ENCODE results near the gene ZIC2.
A peak's percentile ranks its signal among the peaks of the same experiment; 100 is the strongest.

The ZIC2 gene

DNA sequence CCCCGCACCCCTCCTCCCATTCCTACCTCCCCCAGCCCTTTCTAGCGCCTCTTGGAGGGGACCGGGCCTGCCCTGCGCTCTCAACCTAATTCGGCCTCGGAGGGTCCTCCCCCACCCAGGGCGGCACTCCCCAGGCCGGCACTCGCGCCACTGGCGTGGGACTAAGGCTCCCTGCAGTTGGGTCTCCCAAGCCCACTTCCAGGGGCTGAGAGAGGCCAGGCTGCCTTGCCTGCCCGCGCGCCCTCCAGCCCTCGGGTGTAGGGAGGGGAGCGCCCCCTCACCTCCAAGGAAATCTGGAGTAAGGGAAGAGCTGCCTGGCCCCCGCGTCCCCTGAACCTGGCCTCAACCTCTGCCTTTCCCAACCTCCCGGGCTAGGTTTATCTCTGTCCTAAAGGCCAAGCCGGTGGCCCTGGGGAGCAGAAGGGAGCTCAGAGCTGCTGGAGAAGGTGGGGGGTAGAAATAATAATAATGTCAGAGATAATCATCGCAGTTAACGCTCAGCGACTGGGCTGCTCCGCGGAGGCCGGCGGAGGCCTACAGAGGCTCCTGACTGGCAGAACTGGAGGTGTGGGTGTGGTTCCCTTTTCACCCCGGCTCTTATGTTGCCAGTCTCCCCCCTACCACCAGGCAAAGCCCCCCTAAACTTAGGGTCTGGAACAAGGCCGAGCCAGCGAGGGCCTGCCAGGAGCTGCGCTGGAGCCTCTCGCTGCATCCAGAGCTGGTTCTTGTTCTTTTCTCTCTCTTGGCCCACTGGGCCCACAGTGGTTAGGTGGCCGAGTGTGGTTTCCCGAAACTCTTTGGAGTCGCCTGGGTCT is 9.6 kb downstream of the ZIC2 start (continued):
- TF ChIP-seq, protein P1, sequence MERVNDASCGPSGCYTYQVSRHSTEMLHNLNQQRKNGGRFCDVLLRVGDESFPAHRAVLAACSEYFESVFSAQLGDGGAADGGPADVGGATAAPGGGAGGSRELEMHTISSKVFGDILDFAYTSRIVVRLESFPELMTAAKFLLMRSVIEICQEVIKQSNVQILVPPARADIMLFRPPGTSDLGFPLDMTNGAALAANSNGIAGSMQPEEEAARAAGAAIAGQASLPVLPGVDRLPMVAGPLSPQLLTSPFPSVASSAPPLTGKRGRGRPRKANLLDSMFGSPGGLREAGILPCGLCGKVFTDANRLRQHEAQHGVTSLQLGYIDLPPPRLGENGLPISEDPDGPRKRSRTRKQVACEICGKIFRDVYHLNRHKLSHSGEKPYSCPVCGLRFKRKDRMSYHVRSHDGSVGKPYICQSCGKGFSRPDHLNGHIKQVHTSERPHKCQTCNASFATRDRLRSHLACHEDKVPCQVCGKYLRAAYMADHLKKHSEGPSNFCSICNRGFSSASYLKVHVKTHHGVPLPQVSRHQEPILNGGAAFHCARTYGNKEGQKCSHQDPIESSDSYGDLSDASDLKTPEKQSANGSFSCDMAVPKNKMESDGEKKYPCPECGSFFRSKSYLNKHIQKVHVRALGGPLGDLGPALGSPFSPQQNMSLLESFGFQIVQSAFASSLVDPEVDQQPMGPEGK (tag by site-specific recombination; IDR thresholded peaks at IDR 0.05): peak; percentile 55
- TF ChIP-seq KLF9 (tag by site-specific recombination; IDR thresholded peaks at IDR 0.05; ENCODE audit: low read depth) (peak; percentile 45; the same call in 1 of the 2 replicates), OSR2 (tag by site-specific recombination; IDR thresholded peaks at IDR 0.05) (peak; percentile 49; the same call in 1 of the 2 replicates), ZNF341 (tag by site-specific recombination; IDR thresholded peaks at IDR 0.05; ENCODE audit: low read depth) (peak; percentile 60), TRIM28 (IDR thresholded peaks at IDR 0.05; ENCODE audit: borderline replicate concordance, low read length) (no peak), ZNF266 (tag by site-specific recombination; IDR thresholded peaks at IDR 0.05; ENCODE audit: low read depth) (no peak), OVOL3 (tag by site-specific recombination; IDR thresholded peaks at IDR 0.05) (no peak), ZNF501 (tag by site-specific recombination; IDR thresholded peaks at IDR 0.05) (0 out of 2 replicates have a peak, but pooled peaks have one; percentile 21), ZNF629 (tag by site-specific recombination; IDR thresholded peaks at IDR 0.05) (no peak), BCL11B (tag by site-specific recombination; IDR thresholded peaks at IDR 0.05; ENCODE audit: low read depth) (peak; percentile 1; the same call in 1 of the 2 replicates), SP7 (tag by site-specific recombination; IDR thresholded peaks at IDR 0.05) (0 out of 2 replicates have a peak, but pooled peaks have one; percentile 2), ZNF366 (tag by site-specific recombination; conservative IDR thresholded peaks at IDR 0.05) (no peak), ZNF600 (tag by site-specific recombination; IDR thresholded peaks at IDR 0.05) (0 out of 2 replicates have a peak, but pooled peaks have one; percentile 24), ZNF394 (tag by site-specific recombination; IDR thresholded peaks at IDR 0.05; ENCODE audit: borderline replicate concordance) (no peak), ZNF423 (tag by site-specific recombination; IDR thresholded peaks at IDR 0.05) (peak; percentile 49; the same call in 1 of the 2 replicates), ZNF175 (tag by site-specific recombination; IDR thresholded peaks at IDR 0.05) (no peak), EGR2 (tag by site-specific recombination; IDR thresholded peaks at IDR 0.05; ENCODE audit: low read depth) (no peak), MZF1 (tag by site-specific recombination; IDR thresholded peaks at IDR 0.05; ENCODE audit: borderline replicate concordance) (no peak), ZNF324 (tag by site-specific recombination; IDR thresholded peaks at IDR 0.05) (no peak), ZNF530 (tag by site-specific recombination; IDR thresholded peaks at IDR 0.05; ENCODE audit: low read depth) (no peak), ZNF621 (tag by site-specific recombination; IDR thresholded peaks at IDR 0.05) (no peak), ZNF391 (tag by site-specific recombination; IDR thresholded peaks at IDR 0.05; ENCODE audit: borderline replicate concordance, low read depth) (no peak), ZNF114 (tag by site-specific recombination; IDR thresholded peaks at IDR 0.05) (no peak), ZNF561 (tag by site-specific recombination; IDR thresholded peaks at IDR 0.05; ENCODE audit: borderline replicate concordance) (no peak), PRDM1 (tag by site-specific recombination; IDR thresholded peaks at IDR 0.05) (no peak)
- TF ChIP-seq, protein P2, sequence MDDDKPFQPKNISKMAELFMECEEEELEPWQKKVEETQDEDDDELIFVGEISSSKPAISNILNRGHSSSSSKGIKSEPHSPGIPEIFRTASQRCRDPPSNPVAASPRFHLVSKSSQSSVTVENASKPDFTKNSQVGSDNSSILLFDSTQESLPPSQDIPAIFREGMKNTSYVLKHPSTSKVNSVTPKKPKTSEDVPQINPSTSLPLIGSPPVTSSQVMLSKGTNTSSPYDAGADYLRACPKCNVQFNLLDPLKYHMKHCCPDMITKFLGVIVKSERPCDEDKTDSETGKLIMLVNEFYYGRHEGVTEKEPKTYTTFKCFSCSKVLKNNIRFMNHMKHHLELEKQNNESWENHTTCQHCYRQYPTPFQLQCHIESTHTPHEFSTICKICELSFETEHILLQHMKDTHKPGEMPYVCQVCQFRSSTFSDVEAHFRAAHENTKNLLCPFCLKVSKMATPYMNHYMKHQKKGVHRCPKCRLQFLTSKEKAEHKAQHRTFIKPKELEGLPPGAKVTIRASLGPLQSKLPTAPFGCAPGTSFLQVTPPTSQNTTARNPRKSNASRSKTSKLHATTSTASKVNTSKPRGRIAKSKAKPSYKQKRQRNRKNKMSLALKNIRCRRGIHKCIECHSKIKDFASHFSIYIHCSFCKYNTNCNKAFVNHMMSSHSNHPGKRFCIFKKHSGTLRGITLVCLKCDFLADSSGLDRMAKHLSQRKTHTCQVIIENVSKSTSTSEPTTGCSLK (tag by site-specific recombination; IDR thresholded peaks at IDR 0.05): no peak
- TF ChIP-seq, protein P3, sequence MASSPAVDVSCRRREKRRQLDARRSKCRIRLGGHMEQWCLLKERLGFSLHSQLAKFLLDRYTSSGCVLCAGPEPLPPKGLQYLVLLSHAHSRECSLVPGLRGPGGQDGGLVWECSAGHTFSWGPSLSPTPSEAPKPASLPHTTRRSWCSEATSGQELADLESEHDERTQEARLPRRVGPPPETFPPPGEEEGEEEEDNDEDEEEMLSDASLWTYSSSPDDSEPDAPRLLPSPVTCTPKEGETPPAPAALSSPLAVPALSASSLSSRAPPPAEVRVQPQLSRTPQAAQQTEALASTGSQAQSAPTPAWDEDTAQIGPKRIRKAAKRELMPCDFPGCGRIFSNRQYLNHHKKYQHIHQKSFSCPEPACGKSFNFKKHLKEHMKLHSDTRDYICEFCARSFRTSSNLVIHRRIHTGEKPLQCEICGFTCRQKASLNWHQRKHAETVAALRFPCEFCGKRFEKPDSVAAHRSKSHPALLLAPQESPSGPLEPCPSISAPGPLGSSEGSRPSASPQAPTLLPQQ (tag by site-specific recombination; IDR thresholded peaks at IDR 0.05): no peak
- TF ChIP-seq, protein P4, sequence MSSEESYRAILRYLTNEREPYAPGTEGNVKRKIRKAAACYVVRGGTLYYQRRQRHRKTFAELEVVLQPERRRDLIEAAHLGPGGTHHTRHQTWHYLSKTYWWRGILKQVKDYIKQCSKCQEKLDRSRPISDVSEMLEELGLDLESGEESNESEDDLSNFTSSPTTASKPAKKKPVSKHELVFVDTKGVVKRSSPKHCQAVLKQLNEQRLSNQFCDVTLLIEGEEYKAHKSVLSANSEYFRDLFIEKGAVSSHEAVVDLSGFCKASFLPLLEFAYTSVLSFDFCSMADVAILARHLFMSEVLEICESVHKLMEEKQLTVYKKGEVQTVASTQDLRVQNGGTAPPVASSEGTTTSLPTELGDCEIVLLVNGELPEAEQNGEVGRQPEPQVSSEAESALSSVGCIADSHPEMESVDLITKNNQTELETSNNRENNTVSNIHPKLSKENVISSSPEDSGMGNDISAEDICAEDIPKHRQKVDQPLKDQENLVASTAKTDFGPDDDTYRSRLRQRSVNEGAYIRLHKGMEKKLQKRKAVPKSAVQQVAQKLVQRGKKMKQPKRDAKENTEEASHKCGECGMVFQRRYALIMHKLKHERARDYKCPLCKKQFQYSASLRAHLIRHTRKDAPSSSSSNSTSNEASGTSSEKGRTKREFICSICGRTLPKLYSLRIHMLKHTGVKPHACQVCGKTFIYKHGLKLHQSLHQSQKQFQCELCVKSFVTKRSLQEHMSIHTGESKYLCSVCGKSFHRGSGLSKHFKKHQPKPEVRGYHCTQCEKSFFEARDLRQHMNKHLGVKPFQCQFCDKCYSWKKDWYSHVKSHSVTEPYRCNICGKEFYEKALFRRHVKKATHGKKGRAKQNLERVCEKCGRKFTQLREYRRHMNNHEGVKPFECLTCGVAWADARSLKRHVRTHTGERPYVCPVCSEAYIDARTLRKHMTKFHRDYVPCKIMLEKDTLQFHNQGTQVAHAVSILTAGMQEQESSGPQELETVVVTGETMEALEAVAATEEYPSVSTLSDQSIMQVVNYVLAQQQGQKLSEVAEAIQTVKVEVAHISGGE (tag by site-specific recombination; conservative IDR thresholded peaks at IDR 0.05; ENCODE audit: low read depth): no peak
- TF ChIP-seq, protein P5, sequence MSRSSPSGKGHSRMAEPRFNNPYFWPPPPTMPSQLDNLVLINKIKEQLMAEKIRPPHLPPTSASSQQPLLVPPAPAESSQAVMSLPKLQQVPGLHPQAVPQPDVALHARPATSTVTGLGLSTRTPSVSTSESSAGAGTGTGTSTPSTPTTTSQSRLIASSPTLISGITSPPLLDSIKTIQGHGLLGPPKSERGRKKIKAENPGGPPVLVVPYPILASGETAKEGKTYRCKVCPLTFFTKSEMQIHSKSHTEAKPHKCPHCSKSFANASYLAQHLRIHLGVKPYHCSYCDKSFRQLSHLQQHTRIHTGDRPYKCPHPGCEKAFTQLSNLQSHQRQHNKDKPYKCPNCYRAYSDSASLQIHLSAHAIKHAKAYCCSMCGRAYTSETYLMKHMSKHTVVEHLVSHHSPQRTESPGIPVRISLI (tag by site-specific recombination; IDR thresholded peaks at IDR 0.05): no peak
